Nasal cavity respiratory epithelium epithelial cell of viscerocranial mucosa (primary cell): ENCODE data around the gene FABP2. TPM values are rescaled to one million over a fixed set of nuclear protein-coding genes. Genes with fewer than 3 reads are reported as not detected.

ENCODE experiments used
- total RNA-seq: library from RNA; depleted of rRNA; stranded (reverse); fragments of >200 nt; gene quantifications from 2 replicates; pipeline ENCODE4 v1.2.3, GENCODE V29; 2014

FABP2 gene
- total RNA-seq: not detected in 2 replicates

DNA sequence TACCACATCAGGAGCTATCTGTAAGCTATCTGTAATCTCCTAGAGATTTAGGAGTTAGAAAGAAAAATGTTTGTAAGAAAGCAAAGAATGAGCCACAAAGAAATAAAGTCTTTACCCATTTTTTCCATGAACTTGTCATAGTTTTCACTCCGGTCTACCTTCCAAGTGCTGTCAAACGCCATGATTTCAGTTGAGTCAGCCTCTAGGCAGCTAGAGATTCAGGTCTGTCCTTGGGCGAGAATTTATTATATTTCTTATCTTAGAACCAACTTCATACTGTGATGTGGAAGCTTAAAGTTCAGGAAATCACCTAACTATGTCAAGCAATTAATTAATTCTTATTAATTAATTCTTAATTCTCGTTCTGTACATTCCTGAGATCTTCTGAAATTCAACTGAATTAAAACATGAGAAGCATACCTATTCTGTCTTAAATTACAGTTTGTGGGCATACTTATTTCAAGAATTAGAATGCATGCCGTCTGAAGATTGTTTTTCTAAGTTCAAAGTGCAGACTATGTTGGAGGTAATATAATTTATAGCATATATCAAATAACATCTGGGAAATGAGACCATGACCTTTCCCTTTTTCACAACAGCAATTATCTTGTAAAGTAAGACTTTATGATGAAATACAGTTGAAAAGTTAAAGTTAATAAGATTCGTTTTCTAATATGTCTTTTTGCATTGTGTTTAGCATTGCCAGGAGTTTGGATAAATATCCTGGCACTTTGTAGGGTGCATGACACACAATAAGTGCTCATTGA lies at the start of gene FABP2:
Gene FABP2, minus strand, starts transcription at position 218 of the 767 bp plus-strand sequence. Its CDS starts 36 bp downstream, at position 182.

Other genes with a start within 250 kb of the FABP2 start
- not detected in 2 replicates for gene MYOZ2, start 186.3 kb downstream of the FABP2 start, total RNA-seq
- 48.8 and 52.6 TPM in 2 replicates for gene USP53, start 109.4 kb downstream of the FABP2 start, total RNA-seq